Measurements from ENCODE around the gene SORBS2. TPM values are rescaled to one million over a fixed set of nuclear protein-coding genes. Genes with fewer than 3 reads are reported as not detected.

The SORBS2 gene
- total and polyA plus RNA-seq, 8 donors: 9.0 to 908 (median 66.4) TPM

GRCh38 chr4:185830263-185830994 is 18.4 kb upstream of the SORBS2 start:
- no peaks in the 10 kb centered on the region for H3K36me3 ChIP-seq
- peaks cover 0 to 24% (median 11%) of the 10 kb centered on the region in 4 donors for H3K4me1 ChIP-seq
- no peaks in the 10 kb centered on the region for H3K27me3 ChIP-seq
- H3K4me3 ChIP-seq: no peak overlapping the region
- peak overlapping the region; percentile 37 to 67 (median 43) for H3K27ac ChIP-seq
- 25 to 58% (median 38%) methylated on average over 4 of the region's 4 CpGs for WGBS, 5 donors
- TF ChIP-seq CTCF (IDR thresholded peaks at IDR 0.05): no peak
- TF ChIP-seq POLR2A (IDR thresholded peaks at IDR 0.05): no peak
- TF ChIP-seq POLR2AphosphoS5 (IDR thresholded peaks at IDR 0.05): peak in 1 of 3 donors; percentile 16
- no peak for TF ChIP-seq EP300 (IDR thresholded peaks at IDR 0.05)
- no peaks in the 10 kb centered on the region for H3K9me3 ChIP-seq
- intact Hi-C loops (cut with DNase I; ENCODE audit: low total_unique reads): no loop called here
- no peak for DNase-seq

GRCh38 chr4:185826381-185826780 is 14.4 kb upstream of the SORBS2 start:
- no peaks in the 10 kb centered on the region for H3K36me3 ChIP-seq
- no peak overlapping the region for H3K4me3 ChIP-seq
- no peaks in the 10 kb centered on the region for H3K9me3 ChIP-seq
- H3K27me3 ChIP-seq: no peaks in the 10 kb centered on the region
- intact Hi-C loops (cut with DNase I; ENCODE audit: low total_unique reads): no loop called here
- DNase-seq: no peak
- peak overlapping the region in 4 of 5 donors; percentile 10 to 64 (median 26) for H3K27ac ChIP-seq
- TF ChIP-seq EP300 (IDR thresholded peaks at IDR 0.05) (no peak), CTCF (IDR thresholded peaks at IDR 0.05) (no peak), POLR2AphosphoS5 (IDR thresholded peaks at IDR 0.05) (no peak), POLR2A (IDR thresholded peaks at IDR 0.05) (no peak)
- 0 to 42% (median 0%) methylated on average over 1 of the region's 1 CpG for WGBS, 5 donors
- H3K4me1 ChIP-seq: peaks cover 0 to 24% (median 10%) of the 10 kb centered on the region in 4 donors

GRCh38 chr4:185825737-185826136 is 13.7 kb upstream of the SORBS2 start:
- no peak for DNase-seq
- Histone ChIP-seq H3K27me3 (no peaks in the 10 kb centered on the region), H3K27ac (peak overlapping the region; percentile 10 to 64 (median 28)), H3K4me3 (no peak overlapping the region), H3K9me3 (no peaks in the 10 kb centered on the region), H3K36me3 (no peaks in the 10 kb centered on the region), H3K4me1 (peaks cover 0 to 20% (median 4%) of the 10 kb centered on the region in 4 donors)
- intact Hi-C loops (cut with DNase I; ENCODE audit: low total_unique reads): no loop called here
- WGBS, 5 donors: 33 to 74% (median 61%) methylated on average over 6 of the region's 6 CpGs
- TF ChIP-seq POLR2AphosphoS5 (IDR thresholded peaks at IDR 0.05) (peak in 2 of 3 donors; percentile 10 to 32), POLR2A (IDR thresholded peaks at IDR 0.05) (no peak)

- 56 to 74% (median 59%) methylated on average over 10 of the region's 10 CpGs for WGBS, 5 donors
- intact Hi-C loops (cut with DNase I; ENCODE audit: low total_unique reads): no loop called here
Observed at GRCh38 chr4:185822791-185823190, 10.8 kb upstream of the SORBS2 start.

More at GRCh38 chr4:185822791-185823190, 10.8 kb upstream of the SORBS2 start:
- Histone ChIP-seq H3K4me1 (peaks cover 0 to 37% (median 14%) of the 10 kb centered on the region in 4 donors), H3K27me3 (no peaks in the 10 kb centered on the region), H3K27ac (peak overlapping the region in 1 of 5 donors; percentile 46), H3K9me3 (no peaks in the 10 kb centered on the region), H3K36me3 (no peaks in the 10 kb centered on the region), H3K4me3 (no peak overlapping the region)
- DNase-seq: no peak
- TF ChIP-seq EP300 (IDR thresholded peaks at IDR 0.05): no peak
- TF ChIP-seq POLR2AphosphoS5 (IDR thresholded peaks at IDR 0.05): no peak
- no peak for TF ChIP-seq CTCF (IDR thresholded peaks at IDR 0.05)
- no peak for TF ChIP-seq POLR2A (IDR thresholded peaks at IDR 0.05)
